ENCODE measurements around the gene CISD3. TPM values are rescaled to one million over a fixed set of nuclear protein-coding genes. Genes with fewer than 3 reads are reported as not detected.

The CISD3 gene
- total and polyA plus RNA-seq, 10 of the 15 experiments (the other 5 are each of a cell fraction or from before 2014, with no cell fraction given), result 2.6 to 38.1 (median 8.1) TPM

GRCh38 chr17:38750044-38750311, 19.8 kb downstream of the CISD3 start:
- H3K4me3 ChIP-seq, result peak overlapping the region; percentile 70
- TF ChIP-seq LARP7 (IDR thresholded peaks at IDR 0.05) (0 out of 2 replicates have a peak, but pooled peaks have one; percentile 3), IKZF1 (conservative IDR thresholded peaks at IDR 0.05) (peak; percentile 23; the same call in 1 of the 2 replicates), GATAD2B (conservative IDR thresholded peaks at IDR 0.05; ENCODE audit: low read depth) (0 out of 2 replicates have a peak, but pooled peaks have one; percentile 8), RAD51 (IDR thresholded peaks at IDR 0.05) (0 out of 2 replicates have a peak, but pooled peaks have one; percentile 5), POLR2A (IDR thresholded peaks at IDR 0.05; ENCODE audit: low read depth, low read length) (no peak)
- SMC1A ChIA-PET (ENCODE audit: uncharacterized antibody, unreplicated experiment), result interaction anchor here (0.9 to 2.6 kb wide), 4 partner anchors 15 to 81 kb away, joined by 3 to 9 read pairs (median 5); partner anchors contain the start of gene MLLT6
- H3K4me2 ChIP-seq (ENCODE audit: control insufficient read depth, insufficient read depth), result peak overlapping the region; percentile 96
- WGBS (ENCODE audit: insufficient coverage, insufficient replicate concordance, low lambda C conversion rate, missing lambda C conversion rate), result 38% methylated on average over 12 of the region's 12 CpGs
- ATAC-seq (no peak), DNase-seq (ENCODE audit: low read depth, low spot score) (no peak), FAIRE-seq (no peak)
- no TSS peak for BruUV-seq (replicated peaks)
- RAD21 ChIA-PET (ENCODE audit: unreplicated experiment), result no interaction called here
- H3K36me3 ChIP-seq (ENCODE audit: control insufficient read depth in 2 of 2, insufficient read depth in 2 of 2, low read length in 1 of 2), result peaks cover 0 to 4% of the 10 kb centered on the region in 2 experiments; a peak in 2 of 4 replicates
- no peaks in the 10 kb centered on the region; a peak in 1 of 4 replicates for H3K27me3 ChIP-seq (replicated peaks in 1 of 2; ENCODE audit: control insufficient read depth in 2 of 2, insufficient read depth in 2 of 2, low read length in 1 of 2)
- no peak overlapping the region; the same call in 1 of the 2 replicates for H2AFZ ChIP-seq (ENCODE audit: control insufficient read depth, low read depth, low read length)
- peaks cover 48% of the 10 kb centered on the region for H3K79me2 ChIP-seq (ENCODE audit: control insufficient read depth, insufficient read depth, low read length)
- peaks cover 30% of the 10 kb centered on the region for H3K4me1 ChIP-seq (ENCODE audit: control insufficient read depth, insufficient read depth, low read length)
- CTCF ChIA-PET, result interaction anchor here (1.0 to 1.1 kb wide), 2 partner anchors 119 to 403 kb away, joined by 3 to 4 read pairs; partner anchors contain the start of gene LASP1
- POLR2A ChIA-PET, result interaction anchor here (0.9 to 1.3 kb wide), 2 partner anchors 21 to 119 kb away, joined by 4 to 5 read pairs; partner anchors contain the start of gene LASP1
- H3K27ac ChIP-seq (ENCODE audit: control insufficient read depth, insufficient read depth), result no peak overlapping the region
- intact Hi-C loops (cut with micrococcal nuclease; ENCODE audit: unreplicated experiment), result no loop called here
- in situ Hi-C loops (cut with MboI), result loop anchor here (10.0 kb wide), 1 partner anchor 405 kb away; the partner anchor contains the start of gene PLXDC1
- peak overlapping the region; percentile 61; the same call in 1 of the 2 replicates for H3K9ac ChIP-seq (ENCODE audit: control insufficient read depth, insufficient read depth, low read length)
- H3K9me3 ChIP-seq (replicated peaks; ENCODE audit: control insufficient read depth, insufficient read depth, low read length), result no peaks in the 10 kb centered on the region
- H4K20me1 ChIP-seq (ENCODE audit: control insufficient read depth, insufficient read depth), result no peaks in the 10 kb centered on the region

GRCh38 chr17:38750312-38751121, 20.4 kb downstream of the CISD3 start:
- H3K79me2 ChIP-seq (ENCODE audit: control insufficient read depth, insufficient read depth, low read length), result peaks cover 48% of the 10 kb centered on the region
- DNase-seq (ENCODE audit: low read depth, low spot score), result no peak
- H3K4me1 ChIP-seq (ENCODE audit: control insufficient read depth, insufficient read depth, low read length), result peaks cover 28% of the 10 kb centered on the region
- TF ChIP-seq STAT3 (IDR thresholded peaks at IDR 0.05; ENCODE audit: low read depth, low read length) (no peak), CHD2 (IDR thresholded peaks at IDR 0.05; ENCODE audit: borderline replicate concordance, low read depth, low read length) (no peak), RBBP5 (conservative IDR thresholded peaks at IDR 0.05) (no peak), NKRF (conservative IDR thresholded peaks at IDR 0.05) (0 out of 2 replicates have a peak, but pooled peaks have one; percentile 35), EED (IDR thresholded peaks at IDR 0.05; ENCODE audit: low read depth) (no peak), ZNF384 (IDR thresholded peaks at IDR 0.05; ENCODE audit: borderline replicate concordance, low read depth, low read length) (no peak), GATAD2B (conservative IDR thresholded peaks at IDR 0.05; ENCODE audit: low read depth) (no peak), IRF4 (IDR thresholded peaks at IDR 0.05; ENCODE audit: low read depth, low read length) (no peak), LARP7 (IDR thresholded peaks at IDR 0.05) (no peak; the same call in 1 of the 2 replicates)

More at GRCh38 chr17:38750312-38751121, 20.4 kb downstream of the CISD3 start:
- no TSS peak for BruUV-seq (replicated peaks)
- H3K27ac ChIP-seq (ENCODE audit: control insufficient read depth, insufficient read depth), result no peak overlapping the region
- CTCF ChIA-PET, result interaction anchor here (1.0 kb wide), 2 partner anchors 16 to 403 kb away, joined by 3 to 6 read pairs; no protein-coding TSS in a partner anchor
- no peaks in the 10 kb centered on the region; a peak in 1 of 4 replicates for H3K27me3 ChIP-seq (replicated peaks in 1 of 2; ENCODE audit: control insufficient read depth in 2 of 2, insufficient read depth in 2 of 2, low read length in 1 of 2)
- in situ Hi-C loops (cut with MboI), result loop anchor here (10.0 kb wide), 1 partner anchor 404 kb away; the partner anchor contains the start of gene PLXDC1
- H3K9me3 ChIP-seq (replicated peaks; ENCODE audit: control insufficient read depth, insufficient read depth, low read length), result no peaks in the 10 kb centered on the region
- WGBS (ENCODE audit: insufficient coverage, insufficient replicate concordance, low lambda C conversion rate, missing lambda C conversion rate), result 18% methylated on average over 27 of the region's 28 CpGs
- peaks cover 0 to 6% of the 10 kb centered on the region in 2 experiments; a peak in 2 of 4 replicates for H3K36me3 ChIP-seq (ENCODE audit: control insufficient read depth in 2 of 2, insufficient read depth in 2 of 2, low read length in 1 of 2)
- RAD21 ChIA-PET (ENCODE audit: unreplicated experiment), result interaction anchor here (0.5 to 1.1 kb wide), 3 partner anchors 15 to 47 kb away, joined by 3 read pairs; no protein-coding TSS in a partner anchor
- ATAC-seq (no peak), FAIRE-seq (no peak)
- peak overlapping the region; percentile 96 for H3K4me2 ChIP-seq (ENCODE audit: control insufficient read depth, insufficient read depth)
- peak overlapping the region; percentile 70 for H3K4me3 ChIP-seq
- H4K20me1 ChIP-seq (ENCODE audit: control insufficient read depth, insufficient read depth), result no peaks in the 10 kb centered on the region
- intact Hi-C loops (cut with micrococcal nuclease; ENCODE audit: unreplicated experiment), result no loop called here
- peak overlapping the region; percentile 61; the same call in 1 of the 2 replicates for H3K9ac ChIP-seq (ENCODE audit: control insufficient read depth, insufficient read depth, low read length)
- POLR2A ChIA-PET, result interaction anchor here (0.6 to 1.5 kb wide), 5 partner anchors 72 to 493 kb away, joined by 3 to 5 read pairs (median 4); partner anchors contain the start of gene LASP1
- peak overlapping the region; percentile 16 for H2AFZ ChIP-seq (ENCODE audit: control insufficient read depth, low read depth, low read length)
- SMC1A ChIA-PET (ENCODE audit: uncharacterized antibody, unreplicated experiment), result interaction anchor here (0.5 to 2.6 kb wide), 3 partner anchors 45 to 869 kb away, joined by 3 to 9 read pairs (median 6); partner anchors contain the start of gene MLLT6

Data from GM12878 (cell line).